Mammary epithelial cell (primary cell): ENCODE measurements around the gene LINC01488.

Experiments
- CTCF ChIP-seq, 2 donors: IDR thresholded peaks in 1 of 2; conservative IDR thresholded peaks in 1 of 2; 2 replicates each; pipeline ENCODE4 v1.5.1; 2011 to 2012; ENCODE audit warnings: inconsistent platforms in 2 of 2, low read length in 2 of 2, mild to moderate bottlenecking in 2 of 2, control low read depth in 1 of 2, low read depth in 1 of 2; ENCODE audit not compliant: insufficient read depth in 1 of 2; ENCODE audit errors: extremely low read depth in 1 of 2
- EZH2 ChIP-seq: IDR thresholded peaks from 2 replicates; pipeline ENCODE4 v1.6.1; 2012; ENCODE audit warnings: low read length, inconsistent platforms, borderline replicate concordance

DNA sequence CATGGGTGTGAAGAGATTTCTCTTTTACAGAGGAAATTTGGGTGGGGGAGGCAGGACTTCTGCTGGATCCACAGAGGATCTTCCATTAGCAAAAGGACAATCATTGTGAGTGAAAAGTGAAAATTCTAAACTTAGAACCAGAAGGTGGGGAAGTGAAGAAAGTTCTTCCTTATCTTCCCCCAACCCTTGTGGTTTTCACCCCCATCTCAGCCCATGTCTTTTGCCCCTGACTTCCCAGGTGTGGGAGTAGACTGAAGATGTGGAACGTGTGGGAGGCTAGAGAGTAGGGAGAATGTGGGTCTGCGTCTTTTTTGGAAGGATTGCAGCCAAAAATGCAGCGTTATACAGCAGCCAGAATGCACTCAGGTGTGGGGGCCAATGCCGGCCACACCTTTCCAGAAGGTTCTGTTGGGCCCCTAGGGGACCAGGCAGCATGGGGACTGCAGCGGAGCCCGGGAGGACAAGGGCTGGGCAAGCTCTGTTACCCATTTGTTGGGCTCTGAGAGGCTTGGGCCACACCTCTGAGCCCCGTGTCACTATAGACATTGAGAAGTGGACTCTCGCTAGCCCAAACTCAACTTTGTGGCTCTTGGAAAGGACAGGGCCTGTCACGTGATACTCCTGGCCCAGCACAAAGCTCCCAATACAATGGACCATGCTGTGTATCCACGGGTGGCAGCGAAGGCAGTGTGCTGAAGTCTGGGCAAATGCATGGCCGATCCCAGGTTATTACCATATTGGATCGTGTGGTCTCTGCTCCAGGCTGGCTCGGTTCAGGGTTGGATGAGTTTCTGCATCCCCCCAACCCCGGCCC lies 32.8 kb upstream of the LINC01488 start:
- no peak for TF ChIP-seq CTCF (conservative IDR thresholded peaks at IDR 0.05 in 1 of 2, IDR thresholded peaks at IDR 0.05 in 1 of 2; ENCODE audit: extremely low read depth in 1 of 2, insufficient read depth in 1 of 2, low read depth in 1 of 2, low read length in 2 of 2)
- no peak for TF ChIP-seq EZH2
